Measurements from ENCODE around the gene NACC2.

DNA sequence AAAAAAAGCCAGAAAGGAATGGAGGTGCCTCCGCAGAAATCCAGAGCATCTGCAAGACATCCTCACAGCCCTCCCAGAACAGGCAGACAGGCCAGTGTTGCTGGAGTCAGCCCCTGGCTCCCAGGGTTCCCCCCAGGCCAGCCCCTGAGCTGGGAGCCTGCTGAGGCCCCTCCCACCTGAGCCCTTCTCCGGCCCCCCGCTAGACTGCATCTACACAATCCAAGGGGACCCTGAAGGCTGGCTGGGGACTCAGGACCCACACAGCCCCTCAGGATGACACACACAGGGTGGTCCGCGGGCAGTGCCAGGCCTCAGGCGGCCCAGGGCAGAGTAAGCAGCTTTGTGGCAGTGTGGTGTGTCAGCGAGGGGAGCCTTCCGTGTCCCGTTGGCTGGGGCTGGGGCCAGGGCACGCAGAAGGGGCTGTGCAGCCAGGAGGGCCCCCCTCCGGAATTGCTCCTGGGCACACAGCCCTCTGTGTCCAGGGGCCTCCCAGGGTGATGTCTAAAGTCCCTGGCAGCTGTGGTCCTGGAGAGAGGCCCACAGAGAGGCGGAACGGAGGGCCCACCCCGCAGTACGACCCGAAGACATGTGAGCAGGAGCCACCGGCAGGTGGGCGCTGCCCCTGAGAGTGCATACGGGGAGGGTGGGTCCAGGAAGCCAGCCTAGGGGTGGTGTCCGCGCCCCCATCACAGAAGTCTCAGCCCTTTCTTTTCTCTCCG, 20.7 kb upstream of the NACC2 start:
- TF ChIP-seq CHD2 (IDR thresholded peaks at IDR 0.05; ENCODE audit: low read length) (no peak), CTCF (IDR thresholded peaks at IDR 0.05; ENCODE audit: control extremely low read depth in 1 of 3, insufficient read depth in 1 of 3, low read depth in 1 of 3, low read length in 3 of 3) (no peak), SRF (IDR thresholded peaks at IDR 0.05; ENCODE audit: low read depth, low read length) (no peak), SIN3A (conservative IDR thresholded peaks at IDR 0.05 in 1 of 2, IDR thresholded peaks at IDR 0.05 in 1 of 2; ENCODE audit: low read depth in 1 of 2, low read length in 2 of 2) (no peak), NRF1 (IDR thresholded peaks at IDR 0.05; ENCODE audit: low read depth, low read length) (no peak), RAD21 (IDR thresholded peaks at IDR 0.05 in 1 of 2, conservative IDR thresholded peaks at IDR 0.05 in 1 of 2; ENCODE audit: low read depth in 2 of 2, low read length in 2 of 2) (no peak), BRCA1 (IDR thresholded peaks at IDR 0.05; ENCODE audit: low read depth, low read length) (no peak), TEAD4 (IDR thresholded peaks at IDR 0.05; ENCODE audit: low read depth, low read length) (no peak), MAFK (IDR thresholded peaks at IDR 0.05; ENCODE audit: low read depth, low read length) (no peak), POLR2A (IDR thresholded peaks at IDR 0.05; ENCODE audit: control extremely low read depth in 1 of 2, low read depth in 2 of 2, low read length in 2 of 2) (no peak), NANOG (IDR thresholded peaks at IDR 0.05; ENCODE audit: insufficient read depth, low read depth, low read length, poor library complexity, severe bottlenecking) (no peak)
